NB4 (cell line): ENCODE data around the gene SV2C.

ENCODE experiments used
- MYC ChIP-seq: IDR thresholded peaks from 2 replicates; pipeline ENCODE4 v1.6.1; 2011; ENCODE audit warnings: low read depth, low read length
- POLR2A ChIP-seq: IDR thresholded peaks from 2 replicates; pipeline ENCODE4 v1.6.1; 2011; ENCODE audit warnings: mild to moderate bottlenecking; ENCODE audit not compliant: insufficient read length; ENCODE audit errors: extremely low read depth
- TF ChIP-seq, protein P1 (sequence below): IDR thresholded peaks from one replicate; pipeline ENCODE4 v1.5.1; 2012; ENCODE audit warnings: low read depth, low read length

DNA sequence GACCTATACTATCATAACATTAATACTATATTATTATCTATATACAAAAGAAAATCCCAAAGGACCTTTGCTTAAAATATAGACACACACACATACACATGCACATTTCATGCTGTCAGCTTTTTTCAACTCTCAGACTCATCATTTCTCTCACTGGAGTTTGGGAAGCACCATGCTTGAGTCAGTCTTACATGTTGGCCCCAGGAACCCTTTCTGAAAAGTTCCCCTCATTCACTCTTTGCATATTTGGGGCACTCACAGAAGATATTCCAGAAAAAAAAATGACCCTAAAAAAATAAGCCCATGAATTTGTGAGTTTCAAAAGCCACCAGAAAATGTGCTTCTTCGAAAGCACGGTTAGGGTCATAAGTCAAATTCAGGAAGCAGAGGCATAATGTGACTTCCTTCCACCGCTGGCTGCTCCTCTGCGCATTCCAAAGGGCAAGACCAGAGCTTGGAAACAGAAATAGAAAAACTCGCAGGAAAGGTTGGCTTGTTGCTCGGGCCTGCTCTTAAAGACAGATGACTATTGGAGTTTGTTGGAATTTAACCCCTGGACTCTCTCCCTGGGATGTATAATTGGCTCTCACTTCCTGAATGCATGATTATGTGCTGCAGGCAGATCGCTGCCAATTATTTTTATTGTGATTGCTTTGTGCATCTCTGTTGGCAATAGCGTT is 190.2 kb downstream of the SV2C start:
- TF ChIP-seq, protein P1, sequence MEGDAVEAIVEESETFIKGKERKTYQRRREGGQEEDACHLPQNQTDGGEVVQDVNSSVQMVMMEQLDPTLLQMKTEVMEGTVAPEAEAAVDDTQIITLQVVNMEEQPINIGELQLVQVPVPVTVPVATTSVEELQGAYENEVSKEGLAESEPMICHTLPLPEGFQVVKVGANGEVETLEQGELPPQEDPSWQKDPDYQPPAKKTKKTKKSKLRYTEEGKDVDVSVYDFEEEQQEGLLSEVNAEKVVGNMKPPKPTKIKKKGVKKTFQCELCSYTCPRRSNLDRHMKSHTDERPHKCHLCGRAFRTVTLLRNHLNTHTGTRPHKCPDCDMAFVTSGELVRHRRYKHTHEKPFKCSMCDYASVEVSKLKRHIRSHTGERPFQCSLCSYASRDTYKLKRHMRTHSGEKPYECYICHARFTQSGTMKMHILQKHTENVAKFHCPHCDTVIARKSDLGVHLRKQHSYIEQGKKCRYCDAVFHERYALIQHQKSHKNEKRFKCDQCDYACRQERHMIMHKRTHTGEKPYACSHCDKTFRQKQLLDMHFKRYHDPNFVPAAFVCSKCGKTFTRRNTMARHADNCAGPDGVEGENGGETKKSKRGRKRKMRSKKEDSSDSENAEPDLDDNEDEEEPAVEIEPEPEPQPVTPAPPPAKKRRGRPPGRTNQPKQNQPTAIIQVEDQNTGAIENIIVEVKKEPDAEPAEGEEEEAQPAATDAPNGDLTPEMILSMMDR, result no peak
- TF ChIP-seq POLR2A, result no peak
- TF ChIP-seq MYC, result no peak
